Mucosa of descending colon (tissue), 3 donors: ENCODE data around the gene FOXP1. TPM values are rescaled to one million over a fixed set of nuclear protein-coding genes. Genes with fewer than 3 reads are reported as not detected.

ENCODE experiments used
- ATAC-seq: fragments of 200-7000 bp; cut with Tn5 transposase; one replicate; pipeline ENCODE4 v1.9.1; 2020; ENCODE audit warnings: mild to moderate bottlenecking, moderate library complexity
- DNase-seq, 3 donors: peaks; one replicate each; pipeline ENCODE4 v3.0.0-alpha.2; 2020
- H3K36me3 ChIP-seq: fragments of 200-600 bp; one replicate; pipeline ENCODE4 v1.8.0; 2021; ENCODE audit warnings: low read depth, mild to moderate bottlenecking
- H3K4me1 ChIP-seq: fragments of 200-600 bp; one replicate; pipeline ENCODE4 v1.8.0; 2021; ENCODE audit warnings: low read depth, mild to moderate bottlenecking
- H3K4me3 ChIP-seq: fragments of 200-600 bp; one replicate; pipeline ENCODE4 v1.8.0; 2021; ENCODE audit warnings: mild to moderate bottlenecking
- H3K9me3 ChIP-seq: fragments of 200-600 bp; one replicate; pipeline ENCODE4 v1.8.0; 2021; ENCODE audit warnings: mild to moderate bottlenecking
- intact Hi-C, 2 donors: fragments of 100-400 bp; cut with DNase I in 1 of 2; cut with micrococcal nuclease in 1 of 2; formaldehyde crosslinking; loops; one replicate each; pipeline versions ENCODE4 v1.11.0 to v1.11.1; 2022; cut with DNase I, micrococcal nuclease
- total RNA-seq, 3 donors: library from RNA; stranded (reverse); fragmentation: NEBNext Ultra II Directional in 2 of 3; extraction: Animal tissue kit (Norgen Biotek cat#: 25700) in 2 of 3; gene quantifications; one replicate each; pipeline versions ENCODE4 v1.2.1 to v1.2.4, GENCODE V29; 2021 to 2023
- TF ChIP-seq, protein P1 (sequence below): fragments of 200-600 bp; IDR thresholded peaks from one replicate; pipeline ENCODE4 v1.8.0; 2022; ENCODE audit warnings: antibody characterized with exemption, mild to moderate bottlenecking
- donor health status: DM: no; HTN: no; CAD: no; lungs with moderate emphysema.
- donor health status: DM: no; HTN: no; CAD: no.
- donor health status: DM: no; HTN: yes; CAD: no.

The FOXP1 gene
- total RNA-seq, 3 donors from 2014 or later, result 133 to 217 (median 214) TPM

DNA sequence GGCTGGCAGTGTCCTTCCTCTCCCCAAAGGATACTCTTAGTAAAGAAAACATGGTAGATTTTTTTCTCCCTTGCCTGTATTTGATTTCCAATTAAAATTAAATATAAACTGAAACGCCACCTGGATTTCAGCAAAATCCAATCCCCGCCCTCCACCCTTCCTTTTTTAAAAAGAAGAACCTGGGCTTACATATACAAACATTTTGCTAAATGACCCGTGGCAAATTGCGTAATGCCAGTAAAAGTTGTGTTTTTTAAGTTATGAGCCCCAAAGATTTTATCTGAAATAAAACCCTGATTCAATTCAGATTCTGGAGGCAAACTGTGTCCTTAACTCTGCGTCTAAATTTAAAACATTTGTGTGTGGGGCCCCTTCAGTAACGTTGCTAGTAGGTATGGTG lies 403.0 kb downstream of the FOXP1 start:
- Histone ChIP-seq H3K9me3 (no peaks in the 10 kb centered on the region), H3K4me3 (no peak overlapping the region), H3K36me3 (no peaks in the 10 kb centered on the region), H3K4me1 (no peaks in the 10 kb centered on the region)
- no peak for ATAC-seq
- no peak for DNase-seq
- intact Hi-C loops, result no loop called here
- TF ChIP-seq, protein P1, sequence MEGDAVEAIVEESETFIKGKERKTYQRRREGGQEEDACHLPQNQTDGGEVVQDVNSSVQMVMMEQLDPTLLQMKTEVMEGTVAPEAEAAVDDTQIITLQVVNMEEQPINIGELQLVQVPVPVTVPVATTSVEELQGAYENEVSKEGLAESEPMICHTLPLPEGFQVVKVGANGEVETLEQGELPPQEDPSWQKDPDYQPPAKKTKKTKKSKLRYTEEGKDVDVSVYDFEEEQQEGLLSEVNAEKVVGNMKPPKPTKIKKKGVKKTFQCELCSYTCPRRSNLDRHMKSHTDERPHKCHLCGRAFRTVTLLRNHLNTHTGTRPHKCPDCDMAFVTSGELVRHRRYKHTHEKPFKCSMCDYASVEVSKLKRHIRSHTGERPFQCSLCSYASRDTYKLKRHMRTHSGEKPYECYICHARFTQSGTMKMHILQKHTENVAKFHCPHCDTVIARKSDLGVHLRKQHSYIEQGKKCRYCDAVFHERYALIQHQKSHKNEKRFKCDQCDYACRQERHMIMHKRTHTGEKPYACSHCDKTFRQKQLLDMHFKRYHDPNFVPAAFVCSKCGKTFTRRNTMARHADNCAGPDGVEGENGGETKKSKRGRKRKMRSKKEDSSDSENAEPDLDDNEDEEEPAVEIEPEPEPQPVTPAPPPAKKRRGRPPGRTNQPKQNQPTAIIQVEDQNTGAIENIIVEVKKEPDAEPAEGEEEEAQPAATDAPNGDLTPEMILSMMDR, result no peak

DNA sequence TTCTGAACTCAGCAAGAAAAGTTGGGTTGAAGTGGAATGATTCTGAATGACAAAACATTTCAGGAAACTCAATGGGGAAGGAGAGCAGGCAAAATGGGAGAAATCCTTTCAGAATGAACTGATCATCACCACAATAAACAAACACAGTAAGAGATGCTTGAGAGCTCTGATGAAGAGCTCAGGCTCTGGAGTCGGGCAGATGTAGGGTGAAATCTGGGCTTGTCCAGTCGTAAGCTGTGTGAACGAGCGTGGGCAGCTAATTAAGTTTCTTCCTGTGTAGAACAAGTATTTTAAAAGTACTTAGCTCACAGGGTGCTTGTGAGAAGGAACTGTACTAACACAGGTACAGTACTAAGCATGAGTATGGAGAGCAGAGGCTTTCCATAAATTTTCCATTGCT lies 406.2 kb downstream of the FOXP1 start:
- Histone ChIP-seq H3K36me3 (no peaks in the 10 kb centered on the region), H3K4me3 (no peak overlapping the region), H3K4me1 (no peaks in the 10 kb centered on the region), H3K9me3 (no peaks in the 10 kb centered on the region)
- ATAC-seq (no peak), DNase-seq (no peak)
- intact Hi-C loops, result no loop called here
- TF ChIP-seq, protein P1, result no peak

DNA sequence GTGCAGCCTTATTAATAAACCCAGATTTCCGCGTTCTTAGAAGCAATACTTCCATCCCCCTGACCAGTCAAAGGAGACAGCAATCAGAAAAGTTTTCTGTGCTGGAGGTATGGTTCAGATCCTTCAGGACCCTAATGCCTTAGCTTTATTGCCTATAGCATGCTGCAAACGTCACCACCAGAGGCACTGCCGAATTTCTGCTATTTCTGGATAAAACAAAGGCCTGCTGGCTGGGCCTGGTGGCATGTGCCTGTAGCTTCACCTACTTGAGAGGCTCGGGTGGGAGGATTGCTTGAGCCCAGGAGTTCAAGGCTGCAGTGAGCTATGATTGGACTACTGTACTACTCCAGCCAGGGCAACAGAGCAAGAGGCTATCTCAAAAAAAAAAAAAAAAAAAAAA lies 407.2 kb downstream of the FOXP1 start:
- TF ChIP-seq, protein P1, result no peak
- Histone ChIP-seq H3K9me3 (no peaks in the 10 kb centered on the region), H3K4me3 (no peak overlapping the region), H3K36me3 (no peaks in the 10 kb centered on the region), H3K4me1 (no peaks in the 10 kb centered on the region)
- DNase-seq (no peak), ATAC-seq (no peak)
- intact Hi-C loops, result no loop called here

DNA sequence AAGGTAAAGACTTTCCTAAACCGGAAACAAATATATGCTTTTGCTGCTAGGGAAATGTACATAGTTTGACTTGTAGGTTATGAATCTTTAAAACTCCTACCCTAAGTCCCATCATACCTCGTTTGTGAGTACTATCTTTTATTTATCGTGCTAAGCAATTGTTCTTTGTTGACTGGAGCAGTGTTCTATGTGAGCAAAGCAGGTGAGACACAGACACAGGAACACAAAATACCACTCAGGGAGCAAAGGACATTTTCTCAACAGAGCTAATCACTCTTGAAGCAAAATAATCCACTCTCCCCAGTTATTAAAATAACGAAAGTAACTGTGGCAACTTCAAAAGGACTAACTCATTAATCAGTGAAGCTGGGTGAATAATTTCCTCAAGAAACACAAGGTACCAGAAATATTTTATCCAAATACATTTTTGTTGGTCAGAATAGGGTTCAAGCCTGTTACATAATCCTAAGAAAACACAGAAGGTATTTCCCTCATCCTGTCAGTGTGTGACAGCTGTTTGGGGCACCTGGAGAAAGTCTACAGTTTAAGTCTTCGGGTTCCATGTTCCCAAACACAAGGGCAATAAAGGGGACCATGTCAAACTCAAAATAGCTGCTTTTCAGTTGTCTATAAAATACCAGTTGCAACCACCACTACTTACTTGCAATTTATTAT lies 407.7 kb downstream of the FOXP1 start:
- Histone ChIP-seq H3K4me1 (no peaks in the 10 kb centered on the region), H3K4me3 (no peak overlapping the region), H3K36me3 (no peaks in the 10 kb centered on the region), H3K9me3 (no peaks in the 10 kb centered on the region)
- TF ChIP-seq, protein P1, result no peak
- intact Hi-C loops, result no loop called here
- ATAC-seq (no peak), DNase-seq (no peak)

DNA sequence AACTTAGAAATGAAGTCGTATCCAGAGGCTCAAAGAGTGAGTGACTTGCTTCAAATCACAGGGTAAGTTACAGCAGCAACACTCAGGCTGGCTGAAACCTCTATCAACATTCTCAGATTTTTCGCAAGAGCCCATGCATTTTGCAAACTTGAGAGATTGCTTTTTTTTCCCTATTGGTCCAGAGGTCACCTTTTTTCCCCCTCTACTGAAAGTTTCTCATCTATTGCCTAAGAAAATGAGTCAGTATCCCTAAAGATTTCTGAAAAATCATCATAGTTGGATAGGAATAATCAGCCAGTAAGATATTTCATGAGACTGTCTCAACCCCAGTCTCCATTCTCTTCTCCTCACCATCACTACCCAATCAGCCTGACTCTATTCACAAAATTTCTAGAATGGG lies 410.6 kb downstream of the FOXP1 start:
- Histone ChIP-seq H3K9me3 (no peaks in the 10 kb centered on the region), H3K36me3 (no peaks in the 10 kb centered on the region), H3K4me3 (no peak overlapping the region), H3K4me1 (no peaks in the 10 kb centered on the region)
- DNase-seq (no peak), ATAC-seq (no peak)
- TF ChIP-seq, protein P1, result no peak
- intact Hi-C loops, result no loop called here

DNA sequence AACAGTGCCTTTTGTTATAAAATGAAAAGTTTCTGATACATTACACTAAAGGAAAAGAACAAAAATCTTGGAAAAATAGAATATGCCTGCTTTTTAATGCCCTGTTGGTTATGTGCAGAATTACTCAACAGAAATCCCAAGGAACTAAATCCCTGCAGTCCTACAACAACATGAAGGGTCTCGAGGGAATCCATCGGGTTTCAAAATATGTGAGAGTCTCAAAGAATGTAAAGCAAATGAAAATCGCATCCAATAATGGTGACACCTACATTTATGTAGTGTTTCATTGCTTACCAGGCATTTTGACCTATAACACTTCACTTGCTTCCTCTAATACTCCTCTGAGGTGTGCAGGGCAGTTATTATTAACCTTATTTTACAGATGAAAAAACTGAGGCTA lies 411.3 kb downstream of the FOXP1 start:
- H3K4me3 ChIP-seq, result no peak overlapping the region
- no peaks in the 10 kb centered on the region for H3K9me3 ChIP-seq
- intact Hi-C loops, result no loop called here
- ATAC-seq (no peak), DNase-seq (no peak)
- TF ChIP-seq, protein P1, result no peak
- H3K36me3 ChIP-seq, result no peaks in the 10 kb centered on the region
- H3K4me1 ChIP-seq, result no peaks in the 10 kb centered on the region
